Stimulated activated naive CD4-positive, alpha-beta T cell treated with Interleukin-2 at 50 U/mL for 16 hours (primary cell): ENCODE measurements around the gene FOXP1.

Experiments used
- DNase-seq: peaks from one replicate; lab custom pipeline; 2025; lab: John Stamatoyannopoulos, UW

The FOXP1 gene

GRCh38 chr3:71307991-71308697 lies 275.4 kb downstream of the FOXP1 start:
- DNase-seq = no peak

DNA sequence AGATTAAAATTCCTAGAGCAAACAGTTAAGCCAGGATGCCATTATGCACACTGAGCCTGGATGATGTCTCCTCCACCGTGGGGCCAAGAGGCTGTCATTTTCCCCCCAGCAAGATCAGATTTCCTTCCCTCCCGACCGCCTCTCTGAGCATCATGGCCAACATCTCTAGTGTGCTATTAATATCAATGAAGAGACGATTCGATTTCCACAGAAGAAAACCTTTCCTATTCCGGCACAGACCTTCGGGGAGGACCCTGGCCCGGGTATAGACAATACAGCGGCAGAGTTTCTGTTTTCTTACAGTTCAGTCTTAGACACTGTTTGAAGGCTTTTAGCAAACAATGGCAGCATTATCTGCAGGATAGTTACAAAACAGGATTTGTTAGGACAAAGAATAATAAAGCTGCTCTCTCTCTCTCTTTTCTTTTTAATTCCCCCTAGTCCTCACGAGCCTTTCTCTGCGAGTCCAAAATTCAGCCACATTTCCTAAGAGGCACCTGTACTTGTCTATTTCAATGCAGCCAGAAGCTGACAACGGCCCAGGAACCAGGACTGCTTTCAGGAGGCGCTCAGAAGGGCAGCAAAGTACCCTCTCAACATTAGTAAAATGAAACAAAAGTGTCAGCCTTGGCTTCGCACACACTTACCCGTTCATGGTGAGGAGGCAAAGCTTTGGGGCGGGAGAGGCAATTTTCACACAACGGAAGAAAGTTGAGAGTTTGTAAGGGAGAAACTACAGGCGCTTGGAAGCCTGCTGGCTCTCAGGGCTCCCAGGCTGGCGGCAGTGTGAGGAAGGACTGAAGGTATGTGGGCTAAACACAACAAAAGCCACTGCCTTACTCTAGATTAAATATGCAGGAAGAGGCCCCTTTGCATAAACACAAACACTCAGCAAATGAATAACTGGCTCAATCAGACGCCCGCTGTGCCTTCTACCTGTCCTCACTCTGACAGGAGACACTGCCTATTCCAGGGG lies 278.0 kb downstream of the FOXP1 start:
- no peak for DNase-seq

DNA sequence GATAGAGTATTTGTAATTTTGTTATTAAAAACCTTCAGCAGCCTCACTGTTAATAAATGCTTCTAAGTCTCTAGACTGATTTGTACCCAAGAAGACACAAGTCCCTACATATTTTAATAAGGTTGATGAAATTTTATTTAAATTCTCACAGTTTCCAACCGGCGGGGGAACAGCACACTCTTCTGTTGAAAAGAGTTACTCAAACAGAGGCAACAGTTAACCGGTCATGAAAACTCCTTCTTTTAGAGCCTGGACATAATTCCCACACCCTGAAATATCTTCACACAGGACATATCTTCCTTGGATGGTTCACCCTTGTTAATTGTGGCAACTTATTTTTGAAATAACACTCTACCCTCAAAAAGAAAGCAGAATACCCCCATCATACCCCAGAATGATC lies 278.8 kb downstream of the FOXP1 start:
- no peak for DNase-seq

DNA sequence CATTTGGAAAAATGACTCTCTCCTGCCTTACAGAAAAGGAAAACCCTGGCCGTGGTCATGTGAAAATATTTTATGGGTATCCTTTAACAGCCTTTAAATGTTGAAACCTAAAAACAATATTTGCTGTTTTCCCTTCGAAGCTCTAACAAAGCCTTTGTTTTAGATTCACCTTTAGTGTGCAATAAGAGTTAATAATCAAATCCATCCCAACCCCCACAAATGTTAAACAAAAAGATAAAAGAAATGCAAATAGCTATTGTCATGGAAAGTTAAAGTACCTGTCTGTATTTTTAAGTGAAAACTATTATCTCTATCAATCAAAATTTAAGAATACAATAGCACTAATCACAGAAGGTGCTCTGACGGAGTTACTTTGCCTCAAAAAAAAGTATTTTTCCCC lies 279.3 kb downstream of the FOXP1 start:
- DNase-seq = no peak

GRCh38 chr3:71303627-71304200 lies 279.8 kb downstream of the FOXP1 start:
- DNase-seq = no peak

- DNase-seq = no peak
Observed at GRCh38 chr3:71302604-71303003, 280.9 kb downstream of the FOXP1 start.

- DNase-seq = no peak
Observed at GRCh38 chr3:71300951-71301393, 282.6 kb downstream of the FOXP1 start.

DNA sequence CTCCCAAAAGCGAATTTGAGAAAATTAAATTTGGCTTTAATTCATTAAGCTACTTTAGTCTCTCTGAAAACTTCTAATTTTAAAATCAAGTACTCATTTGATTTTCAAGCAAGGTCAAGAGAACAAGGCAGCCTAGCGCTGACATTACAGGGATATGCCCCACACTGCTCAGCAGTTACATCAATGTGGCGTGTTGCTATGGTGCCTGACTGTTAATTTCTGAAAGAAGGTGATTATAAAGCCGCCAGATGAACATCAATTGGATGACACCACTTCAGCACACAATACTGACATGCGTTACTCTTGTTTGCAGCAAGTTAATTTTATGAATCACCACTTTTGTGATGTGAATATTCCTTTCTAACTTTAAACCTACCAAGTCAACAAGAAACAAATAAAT lies 284.4 kb downstream of the FOXP1 start:
- DNase-seq = no peak

DNA sequence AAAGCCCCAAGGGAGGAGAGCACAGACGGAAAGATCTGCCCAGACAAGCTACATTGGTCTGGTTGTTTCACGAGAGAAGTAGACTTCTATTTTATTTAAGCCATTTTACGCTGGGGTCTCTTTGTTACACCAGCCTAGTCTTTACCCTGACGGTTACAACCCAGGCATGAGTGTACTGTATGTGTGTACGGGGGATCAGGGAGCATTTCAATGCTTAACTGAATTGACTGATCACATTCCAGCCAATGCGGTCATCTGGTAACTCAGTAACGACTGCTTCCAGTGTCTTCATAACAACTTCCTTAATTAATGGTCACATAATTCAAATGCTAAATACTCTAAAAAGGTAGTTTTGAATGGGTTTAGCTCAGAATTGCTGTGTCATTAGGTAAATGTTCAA lies 288.6 kb downstream of the FOXP1 start:
- no peak for DNase-seq

DNA sequence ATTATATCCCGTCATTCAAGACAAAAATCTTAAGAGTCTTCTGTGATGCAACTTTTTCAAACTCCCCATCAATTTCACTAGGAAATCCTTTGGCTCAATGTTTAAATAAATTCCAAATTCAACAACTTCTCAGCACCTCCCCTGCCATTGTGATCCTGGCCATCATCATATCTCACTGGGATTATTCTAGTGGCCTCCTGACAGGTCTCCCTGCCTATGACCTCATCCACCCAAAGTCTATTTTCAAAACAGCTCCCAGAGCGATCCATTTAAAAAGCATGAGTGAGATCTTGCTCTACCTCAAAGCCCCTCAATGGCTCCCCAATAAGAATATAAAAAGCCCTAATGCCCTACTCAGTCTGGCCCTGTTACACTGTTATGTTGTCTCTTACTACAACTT lies 293.2 kb downstream of the FOXP1 start:
- no peak for DNase-seq

DNA sequence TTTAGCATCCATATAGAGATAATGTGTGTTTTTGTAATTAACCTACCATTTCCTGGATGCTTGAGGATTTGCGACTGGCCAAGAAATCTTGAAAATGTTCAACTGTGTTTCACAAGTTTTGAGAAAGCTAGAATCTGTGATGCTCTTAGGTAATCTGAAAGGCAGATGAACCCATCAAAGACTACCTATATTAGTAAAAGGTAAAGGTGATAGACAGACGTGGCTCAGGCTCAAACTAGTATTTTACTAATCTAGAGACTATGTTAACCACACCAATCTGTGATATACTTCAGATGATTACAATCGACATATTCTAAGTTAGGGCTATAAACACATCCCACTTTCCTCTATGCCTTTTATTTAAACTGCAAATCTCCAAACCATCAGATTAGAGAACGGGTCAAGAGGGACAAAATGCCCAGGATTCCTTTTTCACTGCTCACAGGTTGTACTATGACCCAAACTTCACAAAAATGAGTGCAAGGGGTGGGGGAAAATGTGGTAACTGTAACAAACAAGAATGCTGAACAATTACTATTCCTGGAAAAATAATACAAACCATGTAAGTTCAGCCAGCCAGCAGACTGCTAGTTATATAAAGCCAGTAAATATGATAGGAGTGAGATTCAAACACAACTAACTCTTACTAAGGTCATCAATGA lies 295.1 kb downstream of the FOXP1 start:
- no peak for DNase-seq

DNA sequence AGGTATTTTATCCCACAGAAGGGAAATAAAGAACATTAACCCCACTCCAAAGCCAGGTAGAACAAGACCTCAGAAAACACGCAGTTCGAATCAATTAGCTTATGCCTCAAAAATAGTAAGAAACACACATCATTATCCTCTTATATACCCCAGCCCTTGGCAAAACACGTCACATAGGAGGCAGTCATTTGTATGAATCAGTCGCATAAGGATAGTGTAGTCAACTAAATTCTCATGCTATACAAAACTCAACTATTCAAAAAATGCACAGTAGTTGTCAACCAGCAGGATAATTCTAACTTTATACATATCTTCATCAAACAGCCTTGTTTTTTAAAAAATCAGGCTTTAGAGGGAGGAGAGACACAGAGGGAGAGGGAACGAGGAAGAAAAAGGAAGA lies 298.4 kb downstream of the FOXP1 start:
- DNase-seq = no peak

DNA sequence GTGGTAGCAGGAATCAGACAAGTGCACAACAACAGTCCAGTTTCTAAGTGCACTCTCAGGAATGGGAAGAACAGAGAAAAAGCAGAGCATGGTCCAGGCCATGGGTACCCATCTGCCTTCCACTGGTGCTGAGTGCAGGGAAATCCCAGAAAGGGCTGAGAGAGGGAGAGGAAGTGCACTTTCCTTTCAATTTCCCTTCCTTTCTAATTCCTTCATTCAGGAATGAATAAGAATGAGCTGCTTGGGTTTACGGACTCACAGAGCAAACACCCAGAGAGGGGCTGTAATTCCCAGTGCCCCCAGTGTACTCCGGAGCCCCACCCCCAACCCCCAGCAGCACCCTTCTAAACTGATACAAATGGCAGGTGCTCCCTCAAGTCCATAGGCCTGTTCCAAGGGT lies 300.6 kb downstream of the FOXP1 start:
- no peak for DNase-seq

- no peak for DNase-seq
Observed at GRCh38 chr3:71281280-71281679, 302.2 kb downstream of the FOXP1 start.

DNA sequence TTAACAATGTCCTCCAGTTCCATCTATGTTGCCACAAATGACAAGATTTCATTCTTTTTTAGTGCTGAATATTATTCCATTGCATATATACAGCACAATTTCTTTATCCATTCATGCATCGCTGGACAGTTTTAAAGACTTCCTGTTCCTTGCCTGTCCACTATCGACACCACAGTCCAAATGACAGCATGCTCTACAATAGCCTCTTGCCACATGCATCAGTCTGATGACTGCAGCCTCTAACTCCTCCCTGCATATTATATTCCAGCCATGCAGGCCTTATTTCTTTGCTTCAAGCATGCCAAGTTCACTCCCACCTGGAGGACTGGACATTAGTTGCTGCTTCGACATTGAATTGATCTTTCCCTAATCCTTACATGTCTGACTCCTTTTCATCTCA lies 306.2 kb downstream of the FOXP1 start:
- DNase-seq = no peak

- DNase-seq = no peak
Observed at GRCh38 chr3:71276531-71276930, 307.0 kb downstream of the FOXP1 start.

GRCh38 chr3:71273453-71273852 lies 310.1 kb downstream of the FOXP1 start:
- no peak for DNase-seq

GRCh38 chr3:71271596-71271995 lies 311.9 kb downstream of the FOXP1 start:
- DNase-seq = no peak

DNA sequence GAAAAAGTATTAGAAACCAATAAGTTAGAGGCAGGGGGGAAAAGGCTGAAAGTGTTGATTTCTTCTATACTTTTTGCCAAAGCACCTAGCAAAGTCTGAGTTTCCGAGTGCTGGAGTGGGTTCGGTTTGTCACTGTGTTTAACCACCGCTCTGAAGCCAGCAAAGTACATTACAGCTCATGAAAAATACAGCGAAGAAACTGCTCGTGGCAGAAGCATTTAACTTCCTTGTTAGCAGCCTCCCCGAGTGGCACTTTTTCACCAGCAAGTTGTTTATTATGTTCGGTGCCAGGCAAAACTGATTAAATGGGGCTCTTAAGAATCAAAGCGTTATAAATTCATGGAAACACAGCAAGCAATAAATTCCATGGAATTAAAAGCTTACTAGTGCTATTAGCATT lies 313.6 kb downstream of the FOXP1 start:
- DNase-seq = no peak

- DNase-seq = no peak
Observed at GRCh38 chr3:71268462-71268999, 315.0 kb downstream of the FOXP1 start.

GRCh38 chr3:71266875-71267274 lies 316.7 kb downstream of the FOXP1 start:
- no peak for DNase-seq

- no peak for DNase-seq
Observed at GRCh38 chr3:71265365-71265915, 318.1 kb downstream of the FOXP1 start.
